Panc1 (cell line): ENCODE results near the gene LIMA1. TPM values are rescaled to one million over a fixed set of nuclear protein-coding genes. Genes with fewer than 3 reads are reported as not detected.

Experiments used
- ATAC-seq: fragments of 200-7000 bp; cut with Tn5 transposase; 2 replicates; pipeline ENCODE4 v1.9.1; 2020; ENCODE audit warnings: mild to moderate bottlenecking, moderate library complexity
- BruUV-seq: library from RNA; stranded (reverse); fragments of 400-500 nt; replicated peaks from 2 replicates; lab custom pipeline; 2021; lab: Mats Ljungman, UMichigan
- CTCF ChIA-PET: fragments of 300-600 bp; sonication (Branson Sonifier 250); formaldehyde crosslinking; loops from one replicate; lab custom pipeline; 2022; ENCODE audit warnings: antibody characterized with exemption; lab: Charles Lee
- POLR2A ChIA-PET: fragments of 300-600 bp; sonication (Branson Sonifier 250); formaldehyde crosslinking; loops from one replicate; lab custom pipeline; 2022; ENCODE audit warnings: antibody characterized with exemption; lab: Charles Lee
- DNase-seq: peaks from one replicate; pipeline ENCODE4 v3.0.0-alpha.2; 2010; ENCODE audit warnings: low read depth, low spot score
- H3K27ac ChIP-seq: 2 replicates; pipeline ENCODE4 v1.5.1; 2011; ENCODE audit warnings: mild to moderate bottlenecking, low read length, inconsistent platforms
- H3K27me3 ChIP-seq: fragments of 200-500 bp; sonication (Bioruptor generic); 2 replicates; pipeline ENCODE4 v1.6.0; 2014; ENCODE audit warnings: low read length, inconsistent platforms; ENCODE audit not compliant: control insufficient read depth, insufficient read depth
- H3K36me3 ChIP-seq: fragments of 200-500 bp; sonication (Bioruptor generic); 2 replicates; pipeline ENCODE4 v1.5.1; 2014; ENCODE audit warnings: inconsistent platforms, mild to moderate bottlenecking, low read length, moderate library complexity; ENCODE audit not compliant: control insufficient read depth, insufficient read depth
- H3K4me1 ChIP-seq: 2 replicates; pipeline ENCODE4 v1.5.1; 2011; ENCODE audit warnings: inconsistent platforms, mild to moderate bottlenecking, low read length, moderate library complexity; ENCODE audit not compliant: control insufficient read depth, insufficient read depth
- H3K4me3 ChIP-seq, 2 experiments: 2 replicates each; pipeline ENCODE4 v1.5.1; 2011 to 2012; ENCODE audit warnings: low read depth in 2 of 2, low read length in 2 of 2, mild to moderate bottlenecking in 2 of 2, inconsistent platforms in 1 of 2, moderate library complexity in 1 of 2
- H3K9me3 ChIP-seq: fragments of 200-500 bp; sonication (Bioruptor generic); 2 replicates; pipeline ENCODE4 v1.5.1; 2014; ENCODE audit warnings: low read depth, mild to moderate bottlenecking, inconsistent platforms, low read length, moderate library complexity; ENCODE audit not compliant: control insufficient read depth, insufficient read depth
- CTCF ChIP-seq: fragments of 450-650 bp; IDR thresholded peaks from 2 replicates; pipeline ENCODE4 v1.5.1; 2017; ENCODE audit warnings: mild to moderate bottlenecking
- POLR2AphosphoS5 ChIP-seq: IDR thresholded peaks from 2 replicates; pipeline ENCODE4 v1.6.1; 2012; ENCODE audit warnings: mild to moderate bottlenecking, low read depth, low read length, moderate library complexity
- REST ChIP-seq, 2 experiments: IDR thresholded peaks; 2 replicates each; pipeline ENCODE4 v1.6.1; 2011 to 2012; ENCODE audit warnings: low read depth in 2 of 2, control low read depth in 1 of 2, low read length in 1 of 2, mild to moderate bottlenecking in 1 of 2, moderate library complexity in 1 of 2; ENCODE audit not compliant: insufficient read depth in 1 of 2
- SIN3A ChIP-seq: IDR thresholded peaks from 2 replicates; pipeline ENCODE4 v1.6.1; 2012; ENCODE audit warnings: low read depth, mild to moderate bottlenecking, low read length, moderate library complexity, borderline replicate concordance; ENCODE audit not compliant: insufficient read depth
- TCF7L2 ChIP-seq: IDR thresholded peaks from 2 replicates; pipeline ENCODE4 v1.6.1; 2011; ENCODE audit warnings: mild to moderate bottlenecking, low read depth, low read length, inconsistent platforms
- in situ Hi-C: cut with HindIII; loops from 2 replicates; pipeline ENCODE4 v1.10.0; 2016; ENCODE audit warnings: low sequenced_read_pairs, low pct_unique_long_range_greater_than_20kb
- intact Hi-C: fragments of 100-400 bp; cut with micrococcal nuclease; formaldehyde crosslinking; loops from one replicate; pipeline ENCODE4 v1.10.0; 2022; ENCODE audit not compliant: unreplicated experiment
- total RNA-seq: library from RNA; stranded (reverse); gene quantifications from one replicate; pipeline ENCODE4 v1.2.1, GENCODE V29; 2021; ENCODE audit not compliant: unreplicated experiment

The LIMA1 gene
- total RNA-seq, 1 experiment from 2014 or later: 155 TPM

- POLR2A ChIA-PET: no interaction called here
- DNase-seq (no peak), ATAC-seq (no peak)
- no peaks in the 10 kb centered on the region for H3K27me3 ChIP-seq
- in situ Hi-C loops (no loop called here), intact Hi-C loops (no loop called here)
- CTCF ChIA-PET: no interaction called here
- no peaks in the 10 kb centered on the region for H3K36me3 ChIP-seq
- H3K9me3 ChIP-seq: no peaks in the 10 kb centered on the region
- no peak for TF ChIP-seq SIN3A
- no peak for TF ChIP-seq POLR2AphosphoS5
- TF ChIP-seq TCF7L2: no peak
- no peak for TF ChIP-seq REST (IDR thresholded peaks at IDR 0.05; ENCODE audit: insufficient read depth in 1 of 2, low read depth in 2 of 2, low read length in 1 of 2)
- no peak for TF ChIP-seq CTCF
- H3K4me3 ChIP-seq: no peak overlapping the region
- no peak overlapping the region for H3K27ac ChIP-seq
- peaks cover 7% of the 10 kb centered on the region; the same call in 1 of the 2 replicates for H3K4me1 ChIP-seq
- BruUV-seq: no TSS peak
Measured at GRCh38 chr12:50232206-50232605, 51.1 kb downstream of the LIMA1 start.

- ChIA-PET POLR2A (interaction anchor here (0.6 kb wide), 1 partner anchor 121 kb away, joined by 7 read pairs; no protein-coding TSS in a partner anchor), CTCF (no interaction called here)
- H3K9me3 ChIP-seq: no peaks in the 10 kb centered on the region
- no TSS peak for BruUV-seq
- ATAC-seq: no peak
- H3K27ac ChIP-seq: peak overlapping the region; percentile 31; the same call in 1 of the 2 replicates
- no peak for DNase-seq
- in situ Hi-C loops: no loop called here
- H3K4me3 ChIP-seq: no peak overlapping the region
- H3K4me1 ChIP-seq: peaks cover 7% of the 10 kb centered on the region; the same call in 1 of the 2 replicates
- TF ChIP-seq SIN3A: no peak
- no peak for TF ChIP-seq TCF7L2
- no peak for TF ChIP-seq POLR2AphosphoS5
- TF ChIP-seq REST (IDR thresholded peaks at IDR 0.05; ENCODE audit: insufficient read depth in 1 of 2, low read depth in 2 of 2, low read length in 1 of 2): no peak
- TF ChIP-seq CTCF: no peak
- H3K27me3 ChIP-seq: no peaks in the 10 kb centered on the region
- no peaks in the 10 kb centered on the region for H3K36me3 ChIP-seq
- intact Hi-C loops: no loop called here
Measured at GRCh38 chr12:50231346-50231745, 52.0 kb downstream of the LIMA1 start.
